Gastroesophageal sphincter (tissue), 4 donors: ENCODE measurements around the gene TTLL9. TPM values are rescaled to one million over a fixed set of nuclear protein-coding genes. Genes with fewer than 3 reads are reported as not detected.

Experiments used
- ATAC-seq: fragments of 150-250 bp; one replicate; pipeline ENCODE4 v1.9.1; 2016; ENCODE audit warnings: mild to moderate bottlenecking, moderate library complexity
- H3K27ac ChIP-seq, 4 donors: fragments of 200-600 bp; sonication (generic) in 3 of 4; 1 replicate in 3 of 4; 2 replicates in 1 of 4; pipeline ENCODE4 v1.5.1; 2016 to 2019
- H3K27me3 ChIP-seq: fragments of 200-600 bp; sonication (generic); one replicate; pipeline ENCODE4 v1.5.1; 2019
- H3K36me3 ChIP-seq, 2 donors: fragments of 200-600 bp; sonication (generic); one replicate each; pipeline ENCODE4 v1.5.1; 2019; ENCODE audit warnings: control low read depth in 1 of 2
- H3K4me1 ChIP-seq, 3 donors: fragments of 200-600 bp; sonication (generic); 1 replicate in 2 of 3; 2 replicates in 1 of 3; pipeline ENCODE4 v1.5.1; 2016 to 2019; ENCODE audit warnings: control low read depth in 2 of 3
- H3K4me3 ChIP-seq, 2 donors: fragments of 200-600 bp; sonication (generic); one replicate each; pipeline ENCODE4 v1.5.1; 2019; ENCODE audit warnings: mild to moderate bottlenecking in 1 of 2, moderate library complexity in 1 of 2
- H3K9me3 ChIP-seq, 3 donors: fragments of 200-600 bp; sonication (generic); one replicate each; pipeline ENCODE4 v1.5.1; 2017 to 2019; ENCODE audit warnings: control low read depth in 2 of 3
- EP300 ChIP-seq: sonication (generic); formaldehyde crosslinking; IDR thresholded peaks from one replicate; pipeline ENCODE4 v1.6.1; 2017; ENCODE audit warnings: antibody characterized with exemption, mild to moderate bottlenecking
- POLR2A ChIP-seq, 2 donors: fragments of 450-650 bp; IDR thresholded peaks; one replicate each; pipeline ENCODE4 v1.6.1; 2017; ENCODE audit warnings: antibody characterized with exemption in 2 of 2, mild to moderate bottlenecking in 2 of 2, moderate library complexity in 1 of 2
- POLR2AphosphoS5 ChIP-seq: sonication (generic); formaldehyde crosslinking; IDR thresholded peaks from one replicate; pipeline ENCODE4 v1.6.1; 2017; ENCODE audit warnings: antibody characterized with exemption
- WGBS, 2 donors: methylation state at CpG; one replicate each; pipeline ENCODE4 v1.1.5; 2018; ENCODE audit warnings: low coverage in 1 of 2; 5-methylcytosine and 5-hydroxymethylcytosine counted together
- total RNA-seq, 4 donors: library from RNA; depleted of rRNA; stranded (reverse); fragments of >200 nt; gene quantifications; one replicate each; pipeline ENCODE4 v1.1.0, GENCODE V29; 2016
- TF ChIP-seq, protein P1 (sequence below), 4 experiments: fragments of 200-600 bp in 2 of 4; fragments of 450-650 bp in 2 of 4; sonication (generic) in 1 of 4; IDR thresholded peaks; one replicate each; pipeline ENCODE4 v1.5.1; 2017 to 2019; ENCODE audit warnings: antibody characterized with exemption in 4 of 4, mild to moderate bottlenecking in 2 of 4, moderate library complexity in 2 of 4

TTLL9 gene
- total RNA-seq, 4 donors from 2014 or later: 0.47 TPM; not detected in 3

DNA sequence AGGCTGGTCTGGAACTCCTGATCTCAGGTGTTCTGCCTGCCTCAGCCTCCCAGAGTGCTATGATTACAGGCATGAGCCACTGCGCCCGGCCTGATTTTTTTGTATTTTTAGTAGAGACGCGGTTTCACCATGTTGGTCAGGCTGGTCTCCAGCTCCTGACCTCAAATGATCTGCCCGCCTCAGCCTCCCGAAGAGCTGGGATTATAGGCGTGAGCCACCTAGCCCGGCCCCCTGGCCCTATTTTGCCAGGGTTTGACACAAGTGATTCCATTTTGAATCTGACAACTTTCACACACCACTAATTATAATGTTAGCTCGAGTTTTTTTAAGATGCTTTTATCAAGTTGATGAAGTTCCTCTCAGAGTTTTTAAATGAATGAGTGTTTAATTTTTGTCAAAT, 25.6 kb downstream of the TTLL9 start:
- ATAC-seq: no peak

DNA sequence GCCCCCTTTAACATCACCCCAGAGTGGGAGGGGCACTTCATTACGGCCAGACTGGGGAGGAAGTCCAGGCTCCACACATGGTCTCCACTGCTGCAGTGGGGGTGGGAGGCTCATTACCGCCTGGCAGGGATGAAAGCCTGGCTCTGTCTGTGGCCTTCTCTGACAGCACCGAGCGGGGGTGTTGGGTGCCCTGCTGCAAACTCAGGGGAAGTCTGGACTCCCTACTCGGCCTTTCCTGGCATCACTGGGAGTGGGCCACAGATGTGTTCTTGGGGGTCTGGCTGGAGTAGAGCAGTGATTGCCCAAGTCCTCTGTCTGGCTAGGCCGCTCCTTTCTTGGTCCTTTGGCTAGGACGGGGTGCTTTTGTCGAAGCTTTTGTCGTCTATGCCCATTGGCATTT, 27.1 kb downstream of the TTLL9 start:
- no peaks in the 10 kb centered on the region for H3K36me3 ChIP-seq
- no peak overlapping the region for H3K27ac ChIP-seq
- H3K4me1 ChIP-seq: no peaks in the 10 kb centered on the region
- no peak for ATAC-seq
- no peak for TF ChIP-seq EP300
- TF ChIP-seq POLR2AphosphoS5: no peak
- no peak for TF ChIP-seq POLR2A (IDR thresholded peaks at IDR 0.05)
- TF ChIP-seq, protein P1, sequence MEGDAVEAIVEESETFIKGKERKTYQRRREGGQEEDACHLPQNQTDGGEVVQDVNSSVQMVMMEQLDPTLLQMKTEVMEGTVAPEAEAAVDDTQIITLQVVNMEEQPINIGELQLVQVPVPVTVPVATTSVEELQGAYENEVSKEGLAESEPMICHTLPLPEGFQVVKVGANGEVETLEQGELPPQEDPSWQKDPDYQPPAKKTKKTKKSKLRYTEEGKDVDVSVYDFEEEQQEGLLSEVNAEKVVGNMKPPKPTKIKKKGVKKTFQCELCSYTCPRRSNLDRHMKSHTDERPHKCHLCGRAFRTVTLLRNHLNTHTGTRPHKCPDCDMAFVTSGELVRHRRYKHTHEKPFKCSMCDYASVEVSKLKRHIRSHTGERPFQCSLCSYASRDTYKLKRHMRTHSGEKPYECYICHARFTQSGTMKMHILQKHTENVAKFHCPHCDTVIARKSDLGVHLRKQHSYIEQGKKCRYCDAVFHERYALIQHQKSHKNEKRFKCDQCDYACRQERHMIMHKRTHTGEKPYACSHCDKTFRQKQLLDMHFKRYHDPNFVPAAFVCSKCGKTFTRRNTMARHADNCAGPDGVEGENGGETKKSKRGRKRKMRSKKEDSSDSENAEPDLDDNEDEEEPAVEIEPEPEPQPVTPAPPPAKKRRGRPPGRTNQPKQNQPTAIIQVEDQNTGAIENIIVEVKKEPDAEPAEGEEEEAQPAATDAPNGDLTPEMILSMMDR (IDR thresholded peaks at IDR 0.05): no peak
- no peak overlapping the region for H3K4me3 ChIP-seq
- WGBS, 2 donors: 100% methylated on average over 3 of the region's 9 CpGs; no CpG with 5 or more reads in 1 of the 2 donors
- no peaks in the 10 kb centered on the region for H3K27me3 ChIP-seq
- H3K9me3 ChIP-seq: no peaks in the 10 kb centered on the region

More for the DNA sequence above, 25.6 kb downstream of the TTLL9 start:
- Histone ChIP-seq H3K9me3 (no peaks in the 10 kb centered on the region), H3K27ac (peak overlapping the region in 2 of 4 donors; percentile 40 to 62), H3K27me3 (peaks cover 4% of the 10 kb centered on the region), H3K4me3 (no peak overlapping the region), H3K4me1 (no peaks in the 10 kb centered on the region), H3K36me3 (no peaks in the 10 kb centered on the region)
- TF ChIP-seq POLR2A (IDR thresholded peaks at IDR 0.05) (no peak), EP300 (no peak), POLR2AphosphoS5 (no peak)
- TF ChIP-seq, protein P1 (IDR thresholded peaks at IDR 0.05): no peak
- 79 to 90% methylated on average over 3 to 9 of the region's 9 CpGs for WGBS, 2 donors

DNA sequence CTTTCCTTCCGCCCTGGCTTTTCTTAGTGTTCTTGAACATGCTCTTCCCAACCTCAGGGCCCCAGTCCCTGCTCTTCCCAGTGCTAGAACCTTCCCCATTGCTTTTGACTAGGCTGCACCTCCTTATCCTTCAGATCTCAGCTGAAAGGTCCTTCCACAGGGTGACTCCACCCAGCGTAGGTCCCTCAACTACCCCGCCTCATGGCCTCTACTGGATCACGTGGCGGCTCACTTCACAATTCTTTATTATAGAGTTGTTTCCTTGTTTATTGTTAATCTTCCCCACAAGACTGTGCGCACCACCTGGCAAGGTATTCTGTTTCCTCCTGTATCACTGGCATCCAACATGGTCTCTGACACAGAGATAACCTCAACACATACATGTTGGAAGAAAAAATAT, 31.2 kb downstream of the TTLL9 start:
- ATAC-seq: no peak
- H3K36me3 ChIP-seq: no peaks in the 10 kb centered on the region
- H3K4me3 ChIP-seq: no peak overlapping the region
- no peaks in the 10 kb centered on the region for H3K4me1 ChIP-seq
- no peaks in the 10 kb centered on the region for H3K27me3 ChIP-seq
- no peak for TF ChIP-seq POLR2A (IDR thresholded peaks at IDR 0.05)
- 69 to 88% methylated on average over 3 to 6 of the region's 6 CpGs for WGBS, 2 donors
- no peak overlapping the region for H3K27ac ChIP-seq
- no peaks in the 10 kb centered on the region for H3K9me3 ChIP-seq

DNA sequence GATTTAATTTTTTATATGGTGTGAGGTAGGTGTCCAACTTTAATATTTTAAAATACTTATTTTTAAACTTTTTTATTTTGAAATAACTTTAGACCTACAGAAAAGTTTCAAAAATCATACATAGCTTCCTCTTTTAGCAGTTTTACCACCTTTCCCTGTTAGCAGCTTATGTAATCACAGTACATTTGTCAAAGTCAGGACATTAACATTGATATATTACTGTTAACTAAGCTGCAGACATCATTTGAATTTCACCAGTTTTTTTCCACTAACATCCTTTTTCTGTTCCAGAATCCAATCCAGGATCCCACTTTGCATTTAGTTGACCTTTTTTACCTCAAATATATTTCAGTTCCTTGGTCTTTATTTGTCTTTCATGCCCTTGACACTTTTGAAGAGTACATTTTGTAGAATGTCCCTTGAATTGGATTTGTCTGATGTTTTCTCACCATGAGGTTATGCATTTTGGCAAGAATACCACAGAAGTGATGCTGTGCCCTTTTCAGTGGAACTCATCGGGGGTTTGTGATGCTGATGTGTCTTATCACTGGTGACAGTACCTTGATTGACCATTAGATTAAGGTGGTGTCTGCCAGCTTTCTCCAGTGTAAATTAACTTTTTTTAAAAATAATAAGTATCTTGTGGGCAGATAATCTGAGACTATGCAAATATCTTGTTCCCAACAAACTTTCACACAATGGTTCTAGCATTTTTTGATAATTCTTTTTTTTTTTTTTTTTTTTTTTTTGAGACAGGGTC, 33.4 kb downstream of the TTLL9 start:
- WGBS, 2 donors: 17 to 25% methylated on average over 1 of the region's 1 CpG
- no peak overlapping the region for H3K4me3 ChIP-seq
- no peak for ATAC-seq
- H3K9me3 ChIP-seq: no peaks in the 10 kb centered on the region
- no peaks in the 10 kb centered on the region for H3K4me1 ChIP-seq
- H3K36me3 ChIP-seq: no peaks in the 10 kb centered on the region
- TF ChIP-seq, protein P1 (IDR thresholded peaks at IDR 0.05): no peak
- TF ChIP-seq EP300 (no peak), POLR2AphosphoS5 (no peak), POLR2A (IDR thresholded peaks at IDR 0.05) (no peak)
- H3K27me3 ChIP-seq: no peaks in the 10 kb centered on the region
- H3K27ac ChIP-seq: no peak overlapping the region

DNA sequence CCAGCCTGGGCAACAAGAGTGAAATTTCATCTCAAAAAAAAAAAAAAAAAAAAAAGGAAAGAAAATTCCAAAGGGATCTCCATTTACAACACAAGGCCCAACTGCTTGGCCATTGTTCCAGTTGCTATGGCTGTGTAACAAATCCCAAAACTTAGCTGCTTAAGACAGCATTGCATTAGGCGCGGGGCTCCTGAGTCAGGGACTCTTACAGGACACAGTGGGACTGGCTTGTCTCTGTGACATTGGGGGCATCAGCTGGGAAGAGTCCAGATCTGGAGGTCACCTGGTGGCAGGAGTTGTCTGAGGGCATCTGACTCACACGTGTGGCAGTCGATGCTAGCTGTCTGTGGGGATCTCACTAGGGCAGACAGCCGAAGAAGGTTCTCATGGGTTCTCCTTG, 35.6 kb downstream of the TTLL9 start:
- ATAC-seq: no peak
- TF ChIP-seq EP300: no peak
- TF ChIP-seq POLR2A (IDR thresholded peaks at IDR 0.05): no peak
- TF ChIP-seq, protein P1 (IDR thresholded peaks at IDR 0.05): no peak
- TF ChIP-seq POLR2AphosphoS5: no peak
- Histone ChIP-seq H3K4me1 (no peaks in the 10 kb centered on the region), H3K36me3 (no peaks in the 10 kb centered on the region), H3K9me3 (no peaks in the 10 kb centered on the region), H3K27me3 (no peaks in the 10 kb centered on the region), H3K4me3 (no peak overlapping the region), H3K27ac (no peak overlapping the region)
- 52% methylated on average over 5 of the region's 5 CpGs; no CpG with 5 or more reads in 1 of the 2 donors for WGBS, 2 donors
